AG04449 (cell line): Measurements from ENCODE around the gene ARSD.

Experiments
- CTCF ChIA-PET: fragments of 350-600 bp; formaldehyde crosslinking; extraction: SDS; loops from one replicate; lab custom pipeline; 2021; ENCODE audit warnings: antibody characterized with exemption; lab: Yijun Ruan, JAX
- POLR2A ChIA-PET: fragments of 400-600, 350-600 bp; formaldehyde crosslinking; extraction: SDS; loops from one replicate; lab custom pipeline; 2020; ENCODE audit warnings: antibody characterized with exemption, inconsistent platforms; lab: Yijun Ruan, JAX
- DNase-seq: peaks from one replicate; pipeline ENCODE4 v3.0.0-alpha.2; 2010; ENCODE audit warnings: low read depth, low spot score
- H3K4me3 ChIP-seq: 2 replicates; pipeline ENCODE4 v1.5.1; 2011; ENCODE audit warnings: low read depth, mild to moderate bottlenecking, control low read depth, low read length
- CTCF ChIP-seq: IDR thresholded peaks from one replicate; pipeline ENCODE4 v1.5.1; 2011; ENCODE audit warnings: mild to moderate bottlenecking, moderate library complexity, low read length, control low read depth, inconsistent platforms; ENCODE audit not compliant: insufficient read depth; ENCODE audit errors: missing control alignments

The ARSD gene

DNA sequence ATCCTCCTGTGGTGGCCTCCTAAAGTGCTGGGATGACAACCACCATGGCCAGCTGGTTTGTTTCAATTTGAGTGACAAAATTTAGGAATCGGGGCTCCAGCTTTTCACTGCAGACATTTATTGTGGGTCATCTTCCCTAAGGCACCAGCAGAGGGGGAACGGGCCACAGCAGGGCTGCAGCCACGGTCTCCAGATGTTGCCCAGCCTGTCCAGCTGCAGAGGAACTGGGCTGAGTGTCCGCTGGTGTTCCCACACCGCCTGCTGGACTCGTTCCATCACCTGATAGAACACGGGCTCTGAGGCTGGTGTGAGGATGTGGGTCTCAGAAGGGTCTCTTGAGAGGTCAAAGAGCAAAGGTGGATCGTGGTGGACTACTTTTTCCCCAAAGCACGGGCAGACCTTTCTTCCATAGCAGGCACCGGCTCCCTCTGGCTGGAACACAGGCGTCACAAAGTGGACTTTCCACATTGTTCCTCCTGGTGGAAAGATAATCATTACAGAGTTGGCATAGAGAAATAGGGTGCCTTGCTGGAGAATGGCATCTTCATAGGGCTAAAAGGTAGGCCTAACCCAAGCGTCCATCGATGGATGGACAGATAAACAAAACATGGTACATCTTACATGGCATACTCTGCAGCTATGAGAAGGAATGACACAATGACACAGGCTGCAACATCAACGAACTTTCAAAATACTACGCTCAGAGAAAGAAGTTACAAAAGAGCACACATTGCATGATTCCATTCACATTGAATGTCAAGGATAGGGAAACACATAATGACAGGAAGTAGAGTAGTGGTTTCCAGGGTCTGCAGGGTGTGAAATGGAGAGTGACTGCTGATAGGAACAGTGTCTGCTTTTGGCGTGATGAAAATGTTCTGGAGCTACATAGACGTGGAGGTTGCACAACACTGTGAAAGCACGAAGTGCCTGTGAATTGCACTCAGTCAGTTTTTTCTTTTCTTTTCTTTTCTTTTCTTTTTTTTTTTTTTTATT lies 5.9 kb upstream of the ARSD start:
- no peak overlapping the region for H3K4me3 ChIP-seq
- ChIA-PET CTCF (no interaction called here), POLR2A (no interaction called here)
- no peak for DNase-seq
- TF ChIP-seq CTCF, result no peak

GRCh38 chrX:2933125-2933900 lies 4.2 kb upstream of the ARSD start:
- no peak for TF ChIP-seq CTCF
- DNase-seq, result no peak
- CTCF ChIA-PET, result no interaction called here
- POLR2A ChIA-PET, result no interaction called here
- H3K4me3 ChIP-seq, result no peak overlapping the region

DNA sequence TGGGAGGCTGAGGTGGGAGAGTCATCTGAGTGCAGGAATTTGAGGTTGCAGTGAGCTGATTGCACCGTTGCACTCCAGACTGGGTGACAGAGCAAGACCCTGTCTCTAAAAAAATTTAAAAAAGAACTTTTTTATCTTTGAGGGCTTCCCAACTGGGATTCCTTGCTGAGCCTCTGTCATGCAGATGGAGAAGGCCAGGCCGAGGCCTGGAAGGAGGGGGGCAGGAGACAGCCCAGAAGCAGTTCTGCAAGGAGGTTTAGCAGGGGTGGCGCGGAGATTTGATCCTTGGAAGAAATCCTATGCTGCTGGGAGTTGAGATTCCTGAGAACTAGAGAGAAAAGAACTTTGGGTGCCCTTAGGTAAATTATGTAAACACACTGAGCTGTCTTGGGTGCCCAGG lies 2.5 kb upstream of the ARSD start:
- H3K4me3 ChIP-seq, result no peak overlapping the region

DNA sequence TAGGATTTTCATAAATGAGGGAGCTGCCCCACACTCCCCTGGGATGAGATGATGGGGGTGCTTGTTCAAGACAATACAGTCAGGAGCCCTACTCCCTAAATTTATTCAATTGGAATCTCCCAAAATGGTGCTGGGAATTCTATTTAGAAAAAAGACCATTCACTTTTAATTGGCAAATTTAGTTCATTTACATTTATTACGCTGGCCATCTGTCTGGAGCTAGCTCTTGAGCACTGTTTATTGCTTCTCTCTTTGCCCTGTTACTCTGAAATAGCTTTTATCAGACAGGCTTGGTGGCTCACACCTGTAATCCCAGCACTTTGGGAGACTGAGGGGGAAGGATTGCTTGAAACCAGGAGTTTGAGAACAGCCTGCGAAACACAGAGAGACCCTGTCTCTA lies 2.0 kb upstream of the ARSD start:
- no peak for DNase-seq
- POLR2A ChIA-PET, result no interaction called here
- CTCF ChIA-PET, result no interaction called here
- no peak for TF ChIP-seq CTCF
- no peak overlapping the region for H3K4me3 ChIP-seq

More for the DNA sequence above, 2.5 kb upstream of the ARSD start:
- no peak for TF ChIP-seq CTCF
- ChIA-PET CTCF (no interaction called here), POLR2A (no interaction called here)
- DNase-seq, result no peak

GRCh38 chrX:2928191-2928582 lies 952 bp downstream of the ARSD start:
- peak overlapping the region; percentile 62 for H3K4me3 ChIP-seq
- ChIA-PET POLR2A (interaction anchor here (1.4 kb wide), 1 partner anchor 36 kb away, joined by 3 read pairs; a partner anchor contains a TSS), CTCF (no interaction called here)
- no peak for DNase-seq
- no peak for TF ChIP-seq CTCF
